Measurements from ENCODE around the gene RXRA. TPM values are rescaled to one million over a fixed set of nuclear protein-coding genes. Genes with fewer than 3 reads are reported as not detected.

The RXRA gene
- polyA plus RNA-seq, 1 donor from 2014 or later = 2.7 TPM

GRCh38 chr9:134474055-134474370 lies 147.8 kb downstream of the RXRA start:
- Histone ChIP-seq H3K9ac (ENCODE audit: low read length) (no peak overlapping the region), H3K36me3 (ENCODE audit: insufficient read depth, low read length) (no peaks in the 10 kb centered on the region), H4K20me1 (ENCODE audit: insufficient read depth) (no peaks in the 10 kb centered on the region), H3K79me2 (replicated peaks; ENCODE audit: insufficient read depth, low read length) (no peaks in the 10 kb centered on the region), H3K4me2 (ENCODE audit: low read length) (no peak overlapping the region), H3F3A (ENCODE audit: insufficient read depth, low read length, poor library complexity, severe bottlenecking) (no peaks in the 10 kb centered on the region), H3K9me3 (ENCODE audit: low read length) (no peaks in the 10 kb centered on the region), H3K27me3 (ENCODE audit: insufficient read depth, low read depth, low read length) (no peaks in the 10 kb centered on the region), H2AFZ (ENCODE audit: low read depth, low read length) (no peak overlapping the region), H3K4me3 (ENCODE audit: low read length) (no peak overlapping the region), H3K27ac (ENCODE audit: low read length) (no peak overlapping the region), H3K9me2 (ENCODE audit: insufficient read depth, low read length) (no peaks in the 10 kb centered on the region)
- TF ChIP-seq TAF1 (IDR thresholded peaks at IDR 0.05; ENCODE audit: low read depth) = no peak
- TF ChIP-seq RAD21 (conservative IDR thresholded peaks at IDR 0.05) = no peak
- no peak for TF ChIP-seq EP300 (conservative IDR thresholded peaks at IDR 0.05; ENCODE audit: poor library complexity, severe bottlenecking)
- no peak for TF ChIP-seq MXI1 (conservative IDR thresholded peaks at IDR 0.05; ENCODE audit: poor library complexity, severe bottlenecking)
- no peak for TF ChIP-seq REST (IDR thresholded peaks at IDR 0.05; ENCODE audit: borderline replicate concordance)
- TF ChIP-seq SMC3 (conservative IDR thresholded peaks at IDR 0.05; ENCODE audit: poor library complexity) = no peak
- no peak for TF ChIP-seq POLR2AphosphoS5 (IDR thresholded peaks at IDR 0.05)
- TF ChIP-seq EZH2 (IDR thresholded peaks at IDR 0.05; ENCODE audit: borderline replicate concordance, insufficient read depth, low read length, poor library complexity, severe bottlenecking) = no peak

GRCh38 chr9:134475011-134475790 lies 148.9 kb downstream of the RXRA start:
- Histone ChIP-seq H3F3A (ENCODE audit: insufficient read depth, low read length, poor library complexity, severe bottlenecking) (no peaks in the 10 kb centered on the region), H3K79me2 (replicated peaks; ENCODE audit: insufficient read depth, low read length) (no peaks in the 10 kb centered on the region), H4K20me1 (ENCODE audit: insufficient read depth) (no peaks in the 10 kb centered on the region), H3K27me3 (ENCODE audit: insufficient read depth, low read depth, low read length) (no peaks in the 10 kb centered on the region), H3K27ac (ENCODE audit: low read length) (no peak overlapping the region), H3K4me3 (ENCODE audit: low read length) (no peak overlapping the region), H3K36me3 (ENCODE audit: insufficient read depth, low read length) (no peaks in the 10 kb centered on the region), H3K9ac (ENCODE audit: low read length) (no peak overlapping the region), H3K9me2 (ENCODE audit: insufficient read depth, low read length) (no peaks in the 10 kb centered on the region), H3K9me3 (ENCODE audit: low read length) (no peaks in the 10 kb centered on the region), H2AFZ (ENCODE audit: low read depth, low read length) (no peak overlapping the region), H3K4me2 (ENCODE audit: low read length) (no peak overlapping the region)
- TF ChIP-seq TAF1 (IDR thresholded peaks at IDR 0.05; ENCODE audit: low read depth) (no peak), EZH2 (IDR thresholded peaks at IDR 0.05; ENCODE audit: borderline replicate concordance, insufficient read depth, low read length, poor library complexity, severe bottlenecking) (no peak), POLR2AphosphoS5 (IDR thresholded peaks at IDR 0.05) (no peak), REST (IDR thresholded peaks at IDR 0.05; ENCODE audit: borderline replicate concordance) (no peak), EP300 (conservative IDR thresholded peaks at IDR 0.05; ENCODE audit: poor library complexity, severe bottlenecking) (no peak), RAD21 (conservative IDR thresholded peaks at IDR 0.05) (no peak)
